Stomach (tissue), 9 donors: ENCODE measurements around the gene BHLHA15. TPM values are rescaled to one million over a fixed set of nuclear protein-coding genes. Genes with fewer than 3 reads are reported as not detected.

ENCODE experiments used
- DNase-seq, 2 donors: peaks; one replicate each; pipeline versions ENCODE4 v3.0.0 to v3.0.0-alpha.2; 2013 to 2019
- H3K27ac ChIP-seq, 5 donors: fragments of 200-600 bp in 4 of 5; sonication (generic) in 4 of 5; one replicate each; pipeline ENCODE4 v1.5.1; 2013 to 2019; ENCODE audit warnings: mild to moderate bottlenecking in 1 of 5, moderate library complexity in 1 of 5
- H3K27me3 ChIP-seq, 3 donors: fragments of 200-600 bp; sonication (generic); one replicate each; pipeline ENCODE4 v1.5.1; 2017 to 2019; ENCODE audit warnings: mixed run types in 1 of 3
- H3K36me3 ChIP-seq, 4 donors: fragments of 200-600 bp; sonication (generic); 1 replicate in 3 of 4; 2 replicates in 1 of 4; pipeline ENCODE4 v1.5.1; 2016 to 2019
- H3K4me1 ChIP-seq, 4 donors: fragments of 200-600 bp; sonication (generic); one replicate each; pipeline ENCODE4 v1.5.1; 2016 to 2019
- H3K4me3 ChIP-seq, 4 donors: fragments of 200-600 bp; sonication (generic) in 3 of 4; one replicate each; pipeline ENCODE4 v1.5.1; 2016 to 2019; ENCODE audit warnings: mild to moderate bottlenecking in 1 of 4
- H3K9me3 ChIP-seq, 4 donors: fragments of 200-600 bp; sonication (generic); one replicate each; pipeline ENCODE4 v1.5.1; 2016 to 2019
- EP300 ChIP-seq: sonication (generic); formaldehyde crosslinking; IDR thresholded peaks from one replicate; pipeline ENCODE4 v1.6.1; 2017; ENCODE audit warnings: antibody characterized with exemption
- POLR2A ChIP-seq, 4 donors: fragments of 450-650 bp; IDR thresholded peaks; one replicate each; pipeline ENCODE4 v1.6.1; 2016; ENCODE audit warnings: antibody characterized with exemption in 4 of 4, control low read depth in 2 of 4, mild to moderate bottlenecking in 1 of 4, moderate library complexity in 1 of 4
- POLR2AphosphoS5 ChIP-seq, 3 donors: sonication (generic); formaldehyde crosslinking; IDR thresholded peaks; one replicate each; pipeline ENCODE4 v1.6.1; 2016; ENCODE audit warnings: antibody characterized with exemption in 3 of 3
- WGBS, 5 donors: extraction: QIAGEN DNeasy Blood & Tissue Kit in 3 of 5; methylation state at CpG; one replicate each; pipeline versions ENCODE4 v1.1.5 to v1.1.7; 2013 to 2018; 5-methylcytosine and 5-hydroxymethylcytosine counted together
- intact Hi-C: fragments of 100-400 bp; cut with DNase I; formaldehyde crosslinking; loops from one replicate; pipeline ENCODE4 v1.15.1; 2023; ENCODE audit warnings: low total_unique reads
- polyA plus RNA-seq, 3 donors: library from polyadenylated mRNA; stranded (reverse); fragments of 200-250 nt; gene quantifications; one replicate each; pipeline ENCODE4 v1.2.3, GENCODE V29; 2013
- total RNA-seq, 5 donors: library from RNA; depleted of rRNA; stranded (reverse); fragments of >200 nt; gene quantifications; one replicate each; pipeline versions ENCODE4 v1.1.0 to v1.2.3, GENCODE V29; 2014 to 2016
- TF ChIP-seq, protein P1 (sequence below), 7 experiments: fragments of 450-650 bp in 4 of 7; fragments of 200-600 bp in 3 of 7; sonication (generic) in 3 of 7; IDR thresholded peaks; one replicate each; pipeline ENCODE4 v1.5.1; 2016 to 2019; ENCODE audit warnings: antibody characterized with exemption in 7 of 7, control low read depth in 2 of 7, mild to moderate bottlenecking in 1 of 7
- donor health status: healthy with polysubstance abuse.
- donor health status: Bipolar disorder and iron deficiency.
- donor health status: healthy.

The BHLHA15 gene
- total and polyA plus RNA-seq, 8 donors = 1.3 to 108 (median 11.3) TPM; not detected in 2

DNA sequence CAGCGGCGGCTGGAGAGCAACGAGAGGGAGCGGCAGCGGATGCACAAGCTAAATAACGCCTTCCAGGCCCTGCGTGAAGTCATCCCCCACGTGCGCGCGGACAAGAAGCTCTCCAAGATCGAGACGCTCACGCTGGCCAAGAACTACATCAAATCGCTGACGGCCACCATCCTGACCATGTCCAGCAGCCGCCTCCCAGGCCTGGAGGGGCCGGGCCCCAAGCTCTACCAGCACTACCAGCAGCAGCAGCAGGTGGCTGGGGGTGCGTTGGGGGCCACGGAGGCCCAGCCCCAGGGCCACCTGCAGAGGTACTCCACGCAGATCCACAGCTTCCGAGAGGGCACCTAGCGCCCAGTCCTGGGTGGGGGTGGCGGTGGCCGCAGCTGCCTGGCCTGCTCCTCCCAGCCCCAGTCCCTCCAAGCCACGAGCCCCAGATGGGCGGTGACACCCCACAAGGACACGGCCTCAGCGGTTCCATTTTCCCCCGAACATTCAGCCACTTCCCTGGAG lies 1.3 kb downstream of the BHLHA15 start:
- Histone ChIP-seq H3K27me3 (peaks cover 0 to 22% (median 7%) of the 10 kb centered on the region in 3 donors), H3K4me1 (peaks cover 17 to 50% (median 34%) of the 10 kb centered on the region in 4 donors), H3K27ac (peak overlapping the region; percentile 8 to 82 (median 69)), H3K36me3 (peaks cover 10 to 28% (median 25%) of the 10 kb centered on the region in 4 donors), H3K4me3 (peak overlapping the region; percentile 47 to 55 (median 50)), H3K9me3 (no peaks in the 10 kb centered on the region)
- intact Hi-C loops = no loop called here
- no peak for TF ChIP-seq POLR2A (IDR thresholded peaks at IDR 0.05)
- TF ChIP-seq, protein P1, sequence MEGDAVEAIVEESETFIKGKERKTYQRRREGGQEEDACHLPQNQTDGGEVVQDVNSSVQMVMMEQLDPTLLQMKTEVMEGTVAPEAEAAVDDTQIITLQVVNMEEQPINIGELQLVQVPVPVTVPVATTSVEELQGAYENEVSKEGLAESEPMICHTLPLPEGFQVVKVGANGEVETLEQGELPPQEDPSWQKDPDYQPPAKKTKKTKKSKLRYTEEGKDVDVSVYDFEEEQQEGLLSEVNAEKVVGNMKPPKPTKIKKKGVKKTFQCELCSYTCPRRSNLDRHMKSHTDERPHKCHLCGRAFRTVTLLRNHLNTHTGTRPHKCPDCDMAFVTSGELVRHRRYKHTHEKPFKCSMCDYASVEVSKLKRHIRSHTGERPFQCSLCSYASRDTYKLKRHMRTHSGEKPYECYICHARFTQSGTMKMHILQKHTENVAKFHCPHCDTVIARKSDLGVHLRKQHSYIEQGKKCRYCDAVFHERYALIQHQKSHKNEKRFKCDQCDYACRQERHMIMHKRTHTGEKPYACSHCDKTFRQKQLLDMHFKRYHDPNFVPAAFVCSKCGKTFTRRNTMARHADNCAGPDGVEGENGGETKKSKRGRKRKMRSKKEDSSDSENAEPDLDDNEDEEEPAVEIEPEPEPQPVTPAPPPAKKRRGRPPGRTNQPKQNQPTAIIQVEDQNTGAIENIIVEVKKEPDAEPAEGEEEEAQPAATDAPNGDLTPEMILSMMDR (IDR thresholded peaks at IDR 0.05) = no peak
- TF ChIP-seq POLR2AphosphoS5 (IDR thresholded peaks at IDR 0.05) = no peak
- no peak for TF ChIP-seq EP300
- DNase-seq = no peak
- WGBS, 5 donors = 82 to 89% (median 82%) methylated on average over 22 to 30 of the region's 30 CpGs

DNA sequence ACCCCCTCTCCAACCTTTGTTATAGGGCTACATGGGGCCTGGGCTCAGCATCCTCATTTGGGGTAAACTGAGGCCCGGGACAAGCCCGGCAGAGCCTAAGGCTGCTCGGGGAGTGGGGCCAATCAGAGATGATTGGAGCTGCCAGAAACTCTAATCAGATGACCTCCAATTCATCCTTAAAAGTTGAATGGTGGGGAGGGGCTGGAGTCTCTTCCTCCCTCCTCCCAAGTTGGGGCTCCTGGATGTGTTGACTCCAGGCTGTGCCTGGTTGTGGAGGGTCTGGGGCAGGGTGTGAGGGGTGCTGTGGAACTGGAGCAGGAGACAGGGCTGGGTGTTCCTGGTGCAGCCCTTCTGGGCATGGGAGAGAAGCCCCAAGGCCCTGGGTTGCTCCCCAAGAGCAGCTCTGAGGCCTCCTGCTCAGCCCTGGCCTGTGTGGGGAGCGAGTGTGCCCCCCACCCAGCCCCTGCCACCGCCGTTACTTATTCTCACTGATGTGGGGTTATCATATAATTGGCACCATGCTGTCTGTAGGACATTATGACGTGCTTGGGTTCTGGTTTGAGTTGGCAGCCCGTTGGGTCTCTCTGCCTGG lies 2.2 kb downstream of the BHLHA15 start:
- intact Hi-C loops = no loop called here
- no peak for TF ChIP-seq POLR2A (IDR thresholded peaks at IDR 0.05)
- TF ChIP-seq EP300 = no peak
- TF ChIP-seq, protein P1 (IDR thresholded peaks at IDR 0.05) = no peak
- TF ChIP-seq POLR2AphosphoS5 (IDR thresholded peaks at IDR 0.05) = no peak
- 38 to 66% (median 53%) methylated on average over 7 to 8 of the region's 8 CpGs for WGBS, 5 donors
- Histone ChIP-seq H3K27me3 (peaks cover 0 to 22% (median 7%) of the 10 kb centered on the region in 3 donors), H3K9me3 (no peaks in the 10 kb centered on the region), H3K27ac (peak overlapping the region; percentile 8 to 78 (median 55)), H3K4me3 (peak overlapping the region; percentile 47 to 55 (median 50)), H3K4me1 (peaks cover 17 to 59% (median 42%) of the 10 kb centered on the region in 4 donors), H3K36me3 (peaks cover 12 to 30% (median 27%) of the 10 kb centered on the region in 4 donors)
- DNase-seq = no peak

DNA sequence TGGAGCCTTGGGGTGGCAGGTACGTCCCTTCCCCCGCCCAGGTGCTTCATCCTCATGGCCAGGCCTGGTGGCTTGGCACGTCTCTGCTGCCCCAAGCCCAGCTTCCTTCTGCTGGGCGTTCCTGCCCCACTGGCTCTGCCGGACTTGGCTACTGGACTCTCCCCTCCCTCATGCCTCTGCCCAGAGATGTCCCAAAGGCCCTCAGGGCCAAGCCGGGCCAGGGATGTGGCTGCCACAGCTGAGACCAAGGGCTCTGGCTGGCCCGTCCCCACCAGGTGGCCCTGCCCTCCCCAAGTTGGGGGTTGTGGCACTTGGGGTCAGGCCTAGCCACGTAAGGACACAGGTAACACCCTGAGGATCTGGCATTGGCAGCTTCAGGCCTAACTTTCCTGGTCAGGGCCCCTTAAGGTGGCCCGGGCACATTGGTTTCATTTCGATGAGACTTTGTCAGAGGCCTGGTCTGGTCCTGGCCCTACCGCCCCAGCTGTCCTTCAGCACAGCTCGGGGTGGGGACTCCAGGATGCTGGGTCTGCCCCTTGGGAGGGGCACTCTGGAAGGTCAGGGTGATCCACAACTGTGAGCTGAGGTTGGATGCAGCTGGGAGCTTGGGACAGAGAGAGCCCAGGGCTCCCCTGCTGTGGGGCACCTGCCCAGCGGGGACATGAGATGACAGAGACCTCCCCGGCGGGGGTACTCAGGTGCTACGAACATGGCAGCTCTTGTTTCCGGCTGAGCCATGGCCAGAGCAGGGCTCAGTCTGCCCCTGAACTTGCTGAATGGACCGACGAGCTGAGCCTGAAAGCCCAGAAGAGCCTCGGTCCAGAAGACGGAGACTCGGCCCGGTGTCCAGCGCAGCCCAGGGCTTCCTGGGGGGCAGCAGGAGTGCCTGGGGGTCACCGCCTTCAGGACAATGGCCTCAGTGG lies 2.9 kb downstream of the BHLHA15 start:
- WGBS, 5 donors = 65 to 77% (median 69%) methylated on average over 10 to 25 of the region's 25 CpGs
- Histone ChIP-seq H3K9me3 (no peaks in the 10 kb centered on the region), H3K27me3 (peaks cover 0 to 22% (median 7%) of the 10 kb centered on the region in 3 donors), H3K4me1 (peaks cover 17 to 61% (median 43%) of the 10 kb centered on the region in 4 donors), H3K36me3 (peaks cover 12 to 31% (median 27%) of the 10 kb centered on the region in 4 donors), H3K4me3 (peak overlapping the region in 2 of 4 donors; percentile 48 to 55), H3K27ac (peak overlapping the region; percentile 8 to 78 (median 55))
- TF ChIP-seq POLR2A (IDR thresholded peaks at IDR 0.05) = no peak
- TF ChIP-seq POLR2AphosphoS5 (IDR thresholded peaks at IDR 0.05) = peak in 1 of 3 donors; percentile 12
- DNase-seq = peak in 1 of 2 donors; percentile 82
- intact Hi-C loops = no loop called here

DNA sequence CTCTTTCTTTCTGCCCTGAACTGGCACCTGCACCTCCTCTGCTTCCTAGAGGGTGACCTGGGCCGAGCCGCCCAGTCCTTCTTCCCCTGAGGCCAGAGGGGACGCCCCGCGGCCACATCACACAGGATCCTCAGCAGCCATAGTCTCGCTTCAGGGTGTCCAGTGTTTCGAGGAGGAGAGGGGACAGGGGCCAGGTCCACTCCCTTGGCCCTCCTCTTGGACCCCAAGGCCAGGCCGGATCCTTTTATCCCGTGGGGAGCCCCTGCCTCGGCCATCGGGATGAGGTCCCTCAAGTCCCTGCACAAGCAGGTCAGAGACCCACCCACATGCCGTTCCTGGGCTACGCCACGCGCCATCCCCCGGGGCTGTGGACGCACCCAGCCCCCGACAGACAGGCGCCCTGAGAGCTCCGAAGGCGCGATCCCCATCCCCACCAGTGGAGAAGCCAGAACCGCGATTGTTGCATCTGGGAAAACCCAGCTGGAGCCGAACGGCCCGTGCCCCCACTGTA lies 3.6 kb downstream of the BHLHA15 start:
- 91 to 96% (median 93%) methylated on average over 23 to 27 of the region's 27 CpGs for WGBS, 5 donors
- peak overlapping the region in 4 of 5 donors; percentile 50 to 78 (median 62) for H3K27ac ChIP-seq
- H3K4me1 ChIP-seq = peaks cover 17 to 61% (median 43%) of the 10 kb centered on the region in 4 donors
- intact Hi-C loops = no loop called here
- DNase-seq = no peak
- no peak for TF ChIP-seq EP300
- no peak for TF ChIP-seq POLR2A (IDR thresholded peaks at IDR 0.05)
- TF ChIP-seq, protein P1 (IDR thresholded peaks at IDR 0.05) = no peak
- TF ChIP-seq POLR2AphosphoS5 (IDR thresholded peaks at IDR 0.05) = no peak
- H3K27me3 ChIP-seq = peaks cover 0 to 22% (median 7%) of the 10 kb centered on the region in 3 donors
- H3K9me3 ChIP-seq = no peaks in the 10 kb centered on the region
- H3K4me3 ChIP-seq = no peak overlapping the region
- peaks cover 12 to 37% (median 33%) of the 10 kb centered on the region in 4 donors for H3K36me3 ChIP-seq
